CD14-positive monocyte (primary cell): ENCODE data around the gene TERB1. TPM values are rescaled to one million over a fixed set of nuclear protein-coding genes. Genes with fewer than 3 reads are reported as not detected.

Experiments used
- DNase-seq, 3 donors: peaks; one replicate each; pipeline ENCODE4 v3.0.0-alpha.2; 2011 to 2022
- H2AFZ ChIP-seq: 2 replicates; pipeline ENCODE4 v1.6.0; 2012; ENCODE audit warnings: mild to moderate bottlenecking, low read depth, low read length, inconsistent platforms; ENCODE audit not compliant: insufficient read depth, poor library complexity, severe bottlenecking
- H3K27ac ChIP-seq, 2 donors: 1 replicate in 1 of 2; 2 replicates in 1 of 2; pipeline ENCODE4 v1.5.1; 2012 to 2013; ENCODE audit warnings: low read length in 2 of 2, control low read depth in 1 of 2, inconsistent platforms in 1 of 2, low read depth in 1 of 2, mild to moderate bottlenecking in 1 of 2
- H3K27me3 ChIP-seq, 2 donors: one replicate each; pipeline versions ENCODE4 v1.6.0 to v1.6.1; 2011 to 2013; ENCODE audit warnings: low read length in 2 of 2; ENCODE audit not compliant: control insufficient read depth in 2 of 2, insufficient read depth in 2 of 2
- H3K36me3 ChIP-seq, 2 donors: replicated peaks in 1 of 2; 1 replicate in 1 of 2; 2 replicates in 1 of 2; pipeline versions ENCODE4 v1.5.1 to v1.6.1; 2012 to 2013; ENCODE audit warnings: low read length in 2 of 2, control low read depth in 1 of 2, inconsistent platforms in 1 of 2, mild to moderate bottlenecking in 1 of 2; ENCODE audit not compliant: insufficient read depth in 2 of 2, control insufficient read depth in 1 of 2
- H3K4me1 ChIP-seq, 2 donors: 1 replicate in 1 of 2; 2 replicates in 1 of 2; pipeline versions ENCODE4 v1.5.1 to v1.6.1; 2012 to 2013; ENCODE audit warnings: low read length in 2 of 2, control low read depth in 1 of 2, inconsistent platforms in 1 of 2, mild to moderate bottlenecking in 1 of 2, moderate library complexity in 1 of 2; ENCODE audit not compliant: insufficient read depth in 2 of 2, control insufficient read depth in 1 of 2
- H3K4me2 ChIP-seq: replicated peaks from 2 replicates; pipeline ENCODE3; 2012; ENCODE audit warnings: low read length, moderate library complexity, mild to moderate bottlenecking; ENCODE audit not compliant: poor library complexity, severe bottlenecking; ENCODE audit errors: extremely low read depth
- H3K4me3 ChIP-seq, 3 experiments: fragments of 200-600 bp in 1 of 3; sonication (generic) in 1 of 3; replicated peaks in 1 of 3; 1 replicate in 2 of 3; 2 replicates in 1 of 3; pipeline ENCODE4 v1.5.1; 2011 to 2013; ENCODE audit warnings: low read length in 3 of 3, mild to moderate bottlenecking in 3 of 3, control low read depth in 2 of 3, low read depth in 2 of 3, inconsistent platforms in 1 of 3, moderate library complexity in 1 of 3
- H3K79me2 ChIP-seq: 2 replicates; pipeline ENCODE4 v1.6.0; 2012; ENCODE audit warnings: mild to moderate bottlenecking, control low read depth, inconsistent platforms, low read length, moderate library complexity; ENCODE audit not compliant: insufficient read depth
- H3K9ac ChIP-seq: 2 replicates; pipeline ENCODE4 v1.6.0; 2017; ENCODE audit warnings: low read length, mild to moderate bottlenecking; ENCODE audit not compliant: insufficient read depth, poor library complexity, severe bottlenecking
- H3K9me3 ChIP-seq, 2 donors: replicated peaks in 1 of 2; 1 replicate in 1 of 2; 2 replicates in 1 of 2; pipeline versions ENCODE4 v1.5.1 to v1.6.1; 2012 to 2013; ENCODE audit warnings: low read length in 2 of 2, control low read depth in 1 of 2; ENCODE audit not compliant: control insufficient read depth in 1 of 2, insufficient read depth in 1 of 2
- H4K20me1 ChIP-seq: 2 replicates; pipeline ENCODE4 v1.6.0; 2012; ENCODE audit warnings: mild to moderate bottlenecking, low read length, control low read depth, moderate library complexity; ENCODE audit not compliant: insufficient read depth
- H3K27ac Mint-ChIP-seq, 7 donors: one replicate each; pipeline ENCODE4 v1.8.0; 2020; ENCODE audit warnings: mild to moderate bottlenecking in 7 of 7, mixed read lengths in 7 of 7, moderate library complexity in 6 of 7, inconsistent platforms in 2 of 7
- H3K27me3 Mint-ChIP-seq, 3 donors: one replicate each; pipeline ENCODE4 v1.8.0; 2021 to 2022; ENCODE audit warnings: low read depth in 3 of 3, mild to moderate bottlenecking in 3 of 3, mixed read lengths in 3 of 3, moderate library complexity in 3 of 3, inconsistent platforms in 1 of 3
- H3K36me3 Mint-ChIP-seq, 2 donors: one replicate each; pipeline ENCODE4 v1.8.0; 2020; ENCODE audit warnings: mixed read lengths in 2 of 2, inconsistent platforms in 1 of 2, mild to moderate bottlenecking in 1 of 2
- H3K4me1 Mint-ChIP-seq: one replicate; pipeline ENCODE4 v1.8.0; 2020; ENCODE audit warnings: mild to moderate bottlenecking, mixed read lengths
- H3K4me3 Mint-ChIP-seq, 2 donors: one replicate each; pipeline ENCODE4 v1.8.0; 2020; ENCODE audit warnings: mild to moderate bottlenecking in 2 of 2, mixed read lengths in 2 of 2, moderate library complexity in 1 of 2
- H3K9me3 Mint-ChIP-seq, 7 donors: one replicate each; pipeline ENCODE4 v1.8.0; 2020 to 2022; ENCODE audit warnings: mixed read lengths in 7 of 7, mild to moderate bottlenecking in 6 of 7, moderate library complexity in 6 of 7, inconsistent platforms in 2 of 7
- CTCF ChIP-seq: fragments of 200-600 bp; IDR thresholded peaks from one replicate; pipeline ENCODE4 v1.8.0; 2022; ENCODE audit warnings: antibody characterized with exemption, mild to moderate bottlenecking
- WGBS: methylation state at CpG from one replicate; pipeline ENCODE4 v1.1.5; 2013; ENCODE audit warnings: missing lambda C conversion rate; ENCODE audit not compliant: insufficient coverage; 5-methylcytosine and 5-hydroxymethylcytosine counted together
- intact Hi-C, 2 donors: fragments of 100-400 bp; cut with micrococcal nuclease; formaldehyde crosslinking; loops; one replicate each; pipeline versions ENCODE4 v1.15.0 to v1.15.1; 2023
- polyA plus RNA-seq, 3 donors: library from polyadenylated mRNA; depleted of rRNA in 1 of 3; unstranded in 2 of 3; stranded (reverse) in 1 of 3; fragments of 300-500 nt in 2 of 3; fragments of >200 nt in 1 of 3; fragmentation: Illumina TruSeq in 2 of 3; gene quantifications; 1 replicate in 2 of 3; 2 replicates in 1 of 3; pipeline ENCODE4 v1.2.3, GENCODE V29; 2012 to 2021

Gene TERB1
- polyA plus RNA-seq, 3 donors, result not detected

- Mint-ChIP-seq H3K36me3 (peaks cover under 1% of the 10 kb centered on the region in 2 donors), H3K4me1 (peaks cover 4% of the 10 kb centered on the region), H3K9me3 (peaks cover 0 to 7% (median 3%) of the 10 kb centered on the region in 7 donors), H3K27me3 (peaks cover 0 to 7% (median 2%) of the 10 kb centered on the region in 3 donors), H3K4me3 (no peak overlapping the region), H3K27ac (peak overlapping the region in 1 of 7 donors; percentile 30)
- intact Hi-C loops, result loop anchor here in 1 of 2 donors (10.0 kb wide), 1 partner anchor 48 kb away; no protein-coding TSS in a partner anchor
- Histone ChIP-seq H3K27ac (no peak overlapping the region), H3K9me3 (peaks cover 0 to 9% of the 10 kb centered on the region in 2 donors), H3K4me3 (no peak overlapping the region), H3K4me2 (no peak overlapping the region), H3K79me2 (no peaks in the 10 kb centered on the region), H3K36me3 (peaks cover 0 to 2% of the 10 kb centered on the region in 2 donors), H3K4me1 (no peaks in the 10 kb centered on the region), H3K9ac (no peak overlapping the region), H2AFZ (no peak overlapping the region), H4K20me1 (no peaks in the 10 kb centered on the region), H3K27me3 (no peaks in the 10 kb centered on the region)
- DNase-seq, result no peak
- no peak for TF ChIP-seq CTCF
- WGBS, result 100% methylated on average over 1 of the region's 2 CpGs
Measured at GRCh38 chr16:66713076-66713475, 88.3 kb downstream of the TERB1 start.

- H3K27ac Mint-ChIP-seq, result peak overlapping the region in 1 of 7 donors; percentile 32
Measured at GRCh38 chr16:66712512-66712911, 88.9 kb downstream of the TERB1 start.

More at GRCh38 chr16:66712512-66712911, 88.9 kb downstream of the TERB1 start:
- no peaks in the 10 kb centered on the region for H3K36me3 ChIP-seq
- no peak overlapping the region for H3K4me3 Mint-ChIP-seq
- no peaks in the 10 kb centered on the region for H4K20me1 ChIP-seq
- no peaks in the 10 kb centered on the region for H3K79me2 ChIP-seq
- no peak for DNase-seq
- peaks cover 2 to 7% (median 2%) of the 10 kb centered on the region in 3 donors for H3K27me3 Mint-ChIP-seq
- intact Hi-C loops, result loop anchor here in 1 of 2 donors (10.0 kb wide), 1 partner anchor 48 kb away; no protein-coding TSS in a partner anchor
- H3K9me3 ChIP-seq, result peaks cover 0 to 9% of the 10 kb centered on the region in 2 donors
- H2AFZ ChIP-seq, result no peak overlapping the region
- no peaks in the 10 kb centered on the region for H3K27me3 ChIP-seq
- H3K4me2 ChIP-seq, result no peak overlapping the region
- no peak for TF ChIP-seq CTCF
- no peak overlapping the region for H3K4me3 ChIP-seq
- no peak overlapping the region for H3K27ac ChIP-seq
- no peaks in the 10 kb centered on the region for H3K36me3 Mint-ChIP-seq
- no peaks in the 10 kb centered on the region for H3K4me1 ChIP-seq
- H3K9me3 Mint-ChIP-seq, result peaks cover 0 to 7% (median 3%) of the 10 kb centered on the region in 7 donors
- H3K9ac ChIP-seq, result no peak overlapping the region
- H3K4me1 Mint-ChIP-seq, result peaks cover 4% of the 10 kb centered on the region
